Peyer's patch (tissue), 4 donors: ENCODE measurements around the gene NOSTRIN.

Source experiments
- CTCF ChIP-seq, 6 experiments: fragments of 450-650 bp in 4 of 6; fragments of 200-600 bp in 2 of 6; sonication (generic) in 1 of 6; IDR thresholded peaks; one replicate each; pipeline ENCODE4 v1.5.1; 2017 to 2019; ENCODE audit warnings: antibody characterized with exemption in 6 of 6, mild to moderate bottlenecking in 3 of 6, moderate library complexity in 1 of 6
- POLR2A ChIP-seq, 2 donors: fragments of 450-650 bp; IDR thresholded peaks; one replicate each; pipeline ENCODE4 v1.5.1; 2017; ENCODE audit warnings: antibody characterized with exemption in 2 of 2, mild to moderate bottlenecking in 2 of 2, moderate library complexity in 2 of 2

GRCh38 chr2:168801471-168801870, 966 bp upstream of the NOSTRIN start:
- TF ChIP-seq CTCF (IDR thresholded peaks at IDR 0.05) (no peak), POLR2A (IDR thresholded peaks at IDR 0.05) (no peak)
